HepG2 (cell line): Measurements from ENCODE around the gene OR6C4. TPM values are rescaled to one million over a fixed set of nuclear protein-coding genes. Genes with fewer than 3 reads are reported as not detected.
A peak's percentile ranks its signal among the peaks of the same experiment; 100 is the strongest.

Experiments used
- CBX5 ChIP-seq: sonication (generic); formaldehyde crosslinking; IDR thresholded peaks from 2 replicates; pipeline ENCODE4 v1.4.0; 2020; ENCODE audit warnings: missing genetic modification reagents, borderline replicate concordance
- CEBPZ ChIP-seq: IDR thresholded peaks from 2 replicates; pipeline ENCODE4 v1.6.1; 2012; ENCODE audit warnings: low read length, improper control_type of control experiment
- DMTF1 ChIP-seq: sonication (generic); formaldehyde crosslinking; IDR thresholded peaks from 2 replicates; pipeline ENCODE4 v1.4.0; 2020; ENCODE audit warnings: mild to moderate bottlenecking, missing genetic modification reagents
- EP300 ChIP-seq, 3 experiments: sonication (generic) in 1 of 3; formaldehyde crosslinking in 1 of 3; IDR thresholded peaks; 2 replicates each; pipeline versions ENCODE4 v1.5.1 to v1.6.1; 2011 to 2020; ENCODE audit warnings: low read depth in 2 of 3, low read length in 2 of 3, borderline replicate concordance in 1 of 3, improper control_type of control experiment in 1 of 3, mild to moderate bottlenecking in 1 of 3, missing genetic modification reagents in 1 of 3, moderate library complexity in 1 of 3
- FUBP1 ChIP-seq: sonication (generic); formaldehyde crosslinking; IDR thresholded peaks from 2 replicates; pipeline ENCODE4 v1.5.1; 2020; ENCODE audit warnings: missing genetic modification reagents, mild to moderate bottlenecking, borderline replicate concordance
- GMEB1 ChIP-seq: sonication (generic); formaldehyde crosslinking; IDR thresholded peaks from 2 replicates; pipeline ENCODE4 v1.5.1; 2020; ENCODE audit warnings: missing genetic modification reagents, mild to moderate bottlenecking, borderline replicate concordance
- KLF6 ChIP-seq: IDR thresholded peaks from 2 replicates; pipeline ENCODE4 v1.8.0; 2016; ENCODE audit warnings: missing biosample characterization, missing genetic modification reagents
- PPARG ChIP-seq: conservative IDR thresholded peaks from 2 replicates; pipeline ENCODE4 v1.6.1; 2016; ENCODE audit warnings: missing biosample characterization, missing genetic modification reagents
- RAD21 ChIP-seq: fragments of 450-650 bp; formaldehyde crosslinking; IDR thresholded peaks from 2 replicates; pipeline ENCODE4 v1.5.0; 2020; ENCODE audit warnings: mild to moderate bottlenecking
- SKI ChIP-seq: fragments of 450-650 bp; IDR thresholded peaks from one replicate; pipeline ENCODE4 v1.6.1; 2018; ENCODE audit warnings: mild to moderate bottlenecking; ENCODE audit not compliant: partially characterized antibody
- SP4 ChIP-seq: sonication (generic); formaldehyde crosslinking; IDR thresholded peaks from 2 replicates; pipeline ENCODE4 v1.8.1; 2023; ENCODE audit warnings: mild to moderate bottlenecking, missing genetic modification reagents
- YEATS2 ChIP-seq: sonication (generic); formaldehyde crosslinking; IDR thresholded peaks from 2 replicates; pipeline ENCODE4 v1.4.0; 2020; ENCODE audit warnings: missing genetic modification reagents, borderline replicate concordance
- YEATS4 ChIP-seq: sonication (generic); formaldehyde crosslinking; IDR thresholded peaks from 2 replicates; pipeline ENCODE4 v1.4.0; 2020; ENCODE audit warnings: missing genetic modification reagents, borderline replicate concordance
- ZFP36 ChIP-seq: fragments of 150-350 bp; IDR thresholded peaks from 2 replicates; pipeline ENCODE4 v1.6.1; 2018; ENCODE audit warnings: borderline replicate concordance, low read length, low read depth; ENCODE audit not compliant: partially characterized antibody
- ZNF124 ChIP-seq: sonication (generic); formaldehyde crosslinking; IDR thresholded peaks from 2 replicates; pipeline ENCODE4 v1.4.0; 2020; ENCODE audit warnings: missing genetic modification reagents
- ZNF296 ChIP-seq: sonication (generic); formaldehyde crosslinking; conservative IDR thresholded peaks from 2 replicates; pipeline ENCODE4 v1.5.0; 2020; ENCODE audit warnings: mild to moderate bottlenecking, missing genetic modification reagents
- ZNF317 ChIP-seq: sonication (generic); formaldehyde crosslinking; IDR thresholded peaks from 2 replicates; pipeline ENCODE4 v1.5.0; 2020; ENCODE audit warnings: mild to moderate bottlenecking, missing genetic modification reagents
- ZNF784 ChIP-seq: sonication (generic); formaldehyde crosslinking; IDR thresholded peaks from 2 replicates; pipeline ENCODE4 v1.5.1; 2020; ENCODE audit warnings: missing genetic modification reagents, mild to moderate bottlenecking, borderline replicate concordance
- polyA plus RNA-seq, 8 experiments: library from polyadenylated mRNA; depleted of rRNA in 3 of 8; stranded (reverse) in 7 of 8; unstranded in 1 of 8; fragments of >200 nt; fragmentation: Illumina TruSeq in 4 of 8; extraction: Trizol in 4 of 8; gene quantifications; 2 replicates each; pipeline versions ENCODE4 v1.2.1 to v1.2.3, GENCODE V29; 2011 to 2016; ENCODE audit warnings: low read depth in 4 of 8, missing spikeins in 1 of 8, mixed read lengths in 1 of 8; ENCODE audit not compliant: insufficient read depth in 1 of 8
- total RNA-seq, 5 experiments: library from RNA; depleted of rRNA; stranded (reverse); fragments of >200 nt; fragmentation: Illumina TruSeq; extraction: Trizol; gene quantifications; 2 replicates each; pipeline ENCODE4 v1.2.3, GENCODE V29; 2016; ENCODE audit warnings: low read depth in 1 of 5

OR6C4 gene
- total and polyA plus RNA-seq, 2 of the 13 experiments (the other 11 are each of a cell fraction or from before 2014, with no cell fraction given) = not detected

GRCh38 chr12:55499810-55500252 lies 49.6 kb upstream of the OR6C4 start (continued):
- TF ChIP-seq SP4 (CRISPR knock-in tag) = no peak
- peak; percentile 36; the same call in 1 of the 2 replicates for TF ChIP-seq ZNF317 (CRISPR knock-in tag)
- TF ChIP-seq EP300 (IDR thresholded peaks at IDR 0.05; ENCODE audit: low read depth in 2 of 2, low read length in 2 of 2) = peak; percentile 79 to 90; a peak in 3 of 4 replicates
- TF ChIP-seq EP300 (CRISPR knock-in tag; IDR thresholded peaks at IDR 0.05; ENCODE audit: borderline replicate concordance) = peak; percentile 66; the same call in 1 of the 2 replicates
- 0 out of 2 replicates have a peak, but pooled peaks have one; percentile 32 for TF ChIP-seq PPARG (CRISPR knock-in tag)
- TF ChIP-seq YEATS2 = no peak
- no peak for TF ChIP-seq ZNF784 (CRISPR knock-in tag)
- no peak; the same call in 1 of the 2 replicates for TF ChIP-seq YEATS4 (CRISPR knock-in tag)
- TF ChIP-seq CBX5 = 0 out of 2 replicates have a peak, but pooled peaks have one; percentile 31
- TF ChIP-seq RAD21 (CRISPR knock-in tag) = no peak
- TF ChIP-seq ZNF296 (CRISPR knock-in tag) = no peak
- TF ChIP-seq ZFP36 = no peak
- TF ChIP-seq ZNF124 (CRISPR knock-in tag) = 0 out of 2 replicates have a peak, but pooled peaks have one; percentile 36
- TF ChIP-seq GMEB1 (CRISPR knock-in tag) = peak; percentile 36; the same call in 1 of the 2 replicates
- no peak for TF ChIP-seq DMTF1
- no peak for TF ChIP-seq CEBPZ
- no peak for TF ChIP-seq FUBP1 (CRISPR knock-in tag)
- TF ChIP-seq KLF6 (CRISPR knock-in tag) = no peak
- peak; percentile 98 for TF ChIP-seq SKI
